IPS DF 6.9 (cell line): ENCODE data around the gene PDZRN4.

ENCODE experiments used
- DNase-seq: peaks from one replicate; pipeline ENCODE4 v3.0.0-alpha.2; 2013; ENCODE audit warnings: low read depth, low spot score
- H3K27ac ChIP-seq: one replicate; pipeline ENCODE4 v1.5.1; 2013; ENCODE audit warnings: low read length, control low read depth
- H3K27me3 ChIP-seq: 2 replicates; pipeline ENCODE4 v1.6.1; 2013; ENCODE audit warnings: mild to moderate bottlenecking, low read length; ENCODE audit not compliant: control insufficient read depth, insufficient read depth
- H3K36me3 ChIP-seq: 2 replicates; pipeline ENCODE4 v1.6.1; 2013; ENCODE audit warnings: low read length; ENCODE audit not compliant: control insufficient read depth, insufficient read depth
- H3K4me1 ChIP-seq: 2 replicates; pipeline ENCODE4 v1.6.1; 2013; ENCODE audit warnings: low read length; ENCODE audit not compliant: control insufficient read depth, insufficient read depth
- H3K4me3 ChIP-seq: 2 replicates; pipeline ENCODE4 v1.5.1; 2013; ENCODE audit warnings: mild to moderate bottlenecking, low read length
- H3K9me3 ChIP-seq: 2 replicates; pipeline ENCODE4 v1.6.1; 2013; ENCODE audit warnings: low read length, inconsistent platforms; ENCODE audit not compliant: control insufficient read depth, insufficient read depth
- WGBS: extraction: QIAGEN DNeasy Blood & Tissue Kit; methylation state at CpG from one replicate; pipeline ENCODE4 v1.1.7; 2013; ENCODE audit warnings: mixed read lengths, missing lambda C conversion rate; ENCODE audit not compliant: insufficient read length, insufficient coverage; 5-methylcytosine and 5-hydroxymethylcytosine counted together

PDZRN4 gene

GRCh38 chr12:41439801-41440200 lies 251.7 kb downstream of the PDZRN4 start:
- DNase-seq = no peak
- H3K4me3 ChIP-seq = no peak overlapping the region
- H3K4me1 ChIP-seq = no peaks in the 10 kb centered on the region
- no peaks in the 10 kb centered on the region for H3K9me3 ChIP-seq
- H3K27me3 ChIP-seq = no peaks in the 10 kb centered on the region
- no peaks in the 10 kb centered on the region for H3K36me3 ChIP-seq
- WGBS = no CpG with 5 or more reads among the region's 2 CpGs
- H3K27ac ChIP-seq = no peak overlapping the region

- Histone ChIP-seq H3K36me3 (no peaks in the 10 kb centered on the region), H3K27me3 (no peaks in the 10 kb centered on the region), H3K9me3 (no peaks in the 10 kb centered on the region), H3K27ac (no peak overlapping the region), H3K4me1 (no peaks in the 10 kb centered on the region), H3K4me3 (no peak overlapping the region)
- no peak for DNase-seq
Measured at GRCh38 chr12:41441180-41441579, 253.1 kb downstream of the PDZRN4 start.

GRCh38 chr12:41442896-41443295 lies 254.8 kb downstream of the PDZRN4 start:
- no peaks in the 10 kb centered on the region for H3K27me3 ChIP-seq
- no peak for DNase-seq
- no peak overlapping the region for H3K27ac ChIP-seq
- no peaks in the 10 kb centered on the region for H3K36me3 ChIP-seq
- no peak overlapping the region for H3K4me3 ChIP-seq
- H3K4me1 ChIP-seq = no peaks in the 10 kb centered on the region
- H3K9me3 ChIP-seq = no peaks in the 10 kb centered on the region

DNA sequence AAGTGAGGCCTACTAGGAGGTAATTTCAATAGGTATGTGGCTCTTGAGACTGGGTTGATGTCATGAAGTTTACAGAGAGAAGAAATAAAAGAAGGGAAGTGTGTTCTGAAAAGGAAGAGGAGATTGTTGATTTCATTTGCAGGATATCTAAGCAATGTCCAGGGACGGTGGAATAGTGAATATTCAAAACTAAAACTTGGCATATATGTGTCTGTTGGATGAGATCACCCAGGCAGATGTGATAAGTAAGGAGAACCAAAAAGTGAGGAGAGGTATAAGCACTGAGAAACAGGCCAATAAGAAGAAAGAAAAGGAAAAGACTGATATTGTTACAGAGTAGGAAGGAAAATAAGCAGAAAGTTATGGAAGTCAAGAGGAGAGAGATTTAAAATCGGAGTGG lies 255.6 kb downstream of the PDZRN4 start:
- H3K36me3 ChIP-seq = no peaks in the 10 kb centered on the region
- H3K9me3 ChIP-seq = no peaks in the 10 kb centered on the region
- no peak overlapping the region for H3K27ac ChIP-seq
- H3K4me1 ChIP-seq = no peaks in the 10 kb centered on the region
- no CpG with 5 or more reads among the region's 2 CpGs for WGBS
- no peak overlapping the region for H3K4me3 ChIP-seq
- no peak for DNase-seq
- H3K27me3 ChIP-seq = no peaks in the 10 kb centered on the region

DNA sequence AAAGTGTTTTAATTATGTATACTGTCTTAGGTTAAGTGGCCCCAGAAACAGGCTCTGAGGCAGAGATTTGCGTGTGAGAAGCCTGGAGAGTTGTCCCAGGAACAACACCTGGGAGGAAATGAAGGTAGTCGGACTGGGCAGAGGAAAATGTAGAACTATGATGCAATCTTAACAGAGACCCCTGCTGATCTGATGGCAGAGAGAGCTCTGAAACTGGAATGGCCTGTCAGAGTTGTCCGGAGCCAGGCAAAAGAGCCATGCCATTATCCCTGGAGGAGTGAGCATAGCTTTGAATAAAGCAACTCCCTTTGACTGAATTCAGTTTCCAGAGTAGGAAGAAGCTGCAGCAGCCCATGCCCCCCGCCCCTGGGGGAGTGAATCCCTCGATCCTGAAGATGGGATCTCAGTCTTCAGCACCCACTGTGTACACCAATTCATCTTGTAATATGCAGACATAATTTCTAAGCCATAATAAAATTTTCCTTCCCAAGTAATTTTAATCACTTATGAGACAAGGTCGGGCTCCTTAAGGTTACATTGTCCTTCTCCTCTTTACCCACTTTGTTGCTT lies 264.8 kb downstream of the PDZRN4 start:
- Histone ChIP-seq H3K4me3 (no peak overlapping the region), H3K9me3 (no peaks in the 10 kb centered on the region), H3K27ac (no peak overlapping the region), H3K27me3 (no peaks in the 10 kb centered on the region), H3K36me3 (no peaks in the 10 kb centered on the region), H3K4me1 (no peaks in the 10 kb centered on the region)
- no CpG with 5 or more reads among the region's 6 CpGs for WGBS
- DNase-seq = no peak

GRCh38 chr12:41453409-41453808 lies 265.3 kb downstream of the PDZRN4 start:
- Histone ChIP-seq H3K4me1 (no peaks in the 10 kb centered on the region), H3K36me3 (no peaks in the 10 kb centered on the region), H3K9me3 (no peaks in the 10 kb centered on the region), H3K27ac (no peak overlapping the region), H3K27me3 (no peaks in the 10 kb centered on the region), H3K4me3 (no peak overlapping the region)
- DNase-seq = no peak
- WGBS = no CpG with 5 or more reads among the region's 4 CpGs

DNA sequence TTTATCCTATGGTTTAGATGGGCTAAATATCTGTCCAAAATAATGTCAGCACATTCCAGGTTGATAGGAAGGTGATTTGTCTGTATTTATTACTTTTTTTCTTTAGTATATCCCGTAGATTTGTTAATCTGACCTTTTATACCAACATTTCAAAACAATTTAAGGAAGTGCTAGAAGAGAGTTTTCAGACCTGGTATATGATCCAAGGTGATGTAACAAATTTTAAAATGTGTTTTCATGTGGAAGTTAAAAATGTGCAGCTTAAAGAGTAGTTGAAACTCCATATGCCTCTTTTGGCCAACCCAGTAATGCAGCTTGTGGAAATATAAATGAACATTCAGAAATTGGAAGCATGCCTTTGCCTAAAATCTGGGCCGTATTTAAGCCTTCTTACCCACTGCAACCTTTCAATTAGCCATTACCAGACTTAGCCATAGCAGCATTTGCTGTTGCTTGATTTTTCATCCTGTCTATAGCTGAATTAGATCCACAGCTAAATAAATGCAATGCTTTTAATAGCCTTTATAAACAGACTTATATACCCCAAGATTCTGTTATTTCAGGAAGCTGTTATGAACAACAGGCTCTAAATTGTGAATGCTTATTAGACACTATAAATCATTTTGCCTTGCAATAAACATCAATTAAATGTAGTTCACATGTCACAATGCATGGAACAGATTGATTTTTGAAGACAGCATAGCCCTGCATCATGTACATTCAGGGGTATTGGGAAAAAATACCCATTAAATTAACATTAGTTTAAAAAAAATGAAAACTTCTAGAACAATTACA lies 271.2 kb downstream of the PDZRN4 start:
- no CpG with 5 or more reads among the region's 2 CpGs for WGBS
- Histone ChIP-seq H3K36me3 (no peaks in the 10 kb centered on the region), H3K27me3 (no peaks in the 10 kb centered on the region), H3K9me3 (no peaks in the 10 kb centered on the region), H3K27ac (no peak overlapping the region), H3K4me1 (no peaks in the 10 kb centered on the region), H3K4me3 (no peak overlapping the region)
- DNase-seq = no peak

GRCh38 chr12:41459906-41460214 lies 271.7 kb downstream of the PDZRN4 start:
- no peaks in the 10 kb centered on the region for H3K36me3 ChIP-seq
- no peaks in the 10 kb centered on the region for H3K27me3 ChIP-seq
- H3K27ac ChIP-seq = no peak overlapping the region
- WGBS = no CpG with 5 or more reads among the region's 1 CpG
- H3K9me3 ChIP-seq = no peaks in the 10 kb centered on the region
- H3K4me3 ChIP-seq = no peak overlapping the region
- H3K4me1 ChIP-seq = no peaks in the 10 kb centered on the region
- DNase-seq = no peak

GRCh38 chr12:41460906-41461305 lies 272.8 kb downstream of the PDZRN4 start:
- H3K4me3 ChIP-seq = no peak overlapping the region
- no peak for DNase-seq
- no peaks in the 10 kb centered on the region for H3K4me1 ChIP-seq
- H3K9me3 ChIP-seq = no peaks in the 10 kb centered on the region
- no CpG with 5 or more reads among the region's 3 CpGs for WGBS
- no peaks in the 10 kb centered on the region for H3K27me3 ChIP-seq
- H3K36me3 ChIP-seq = no peaks in the 10 kb centered on the region
- no peak overlapping the region for H3K27ac ChIP-seq

- H3K4me3 ChIP-seq = no peak overlapping the region
- H3K4me1 ChIP-seq = no peaks in the 10 kb centered on the region
- H3K36me3 ChIP-seq = no peaks in the 10 kb centered on the region
- H3K9me3 ChIP-seq = no peaks in the 10 kb centered on the region
- H3K27me3 ChIP-seq = no peaks in the 10 kb centered on the region
- no peak overlapping the region for H3K27ac ChIP-seq
- DNase-seq = no peak
Measured at GRCh38 chr12:41462312-41462711, 274.2 kb downstream of the PDZRN4 start.

DNA sequence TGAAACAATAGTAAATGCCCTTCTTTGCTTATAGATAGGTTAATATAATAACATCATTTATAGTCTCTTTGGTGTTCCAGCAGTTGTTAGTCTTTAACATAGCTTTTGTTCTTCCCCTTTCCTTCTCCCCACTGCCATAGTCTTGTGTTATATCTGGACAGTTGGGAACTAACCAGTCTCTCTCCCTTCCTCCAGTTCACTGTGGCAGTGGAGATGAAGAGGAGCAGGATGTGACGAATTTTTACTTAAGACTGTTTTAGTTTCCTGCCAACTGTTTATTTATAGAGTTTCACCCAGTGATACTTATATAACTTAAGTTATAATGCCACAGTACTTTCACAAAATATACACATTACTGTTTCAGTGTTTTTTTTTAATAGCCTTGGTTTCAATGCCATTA lies 277.4 kb downstream of the PDZRN4 start:
- H3K4me1 ChIP-seq = no peaks in the 10 kb centered on the region
- H3K27me3 ChIP-seq = no peaks in the 10 kb centered on the region
- no peaks in the 10 kb centered on the region for H3K9me3 ChIP-seq
- H3K4me3 ChIP-seq = no peak overlapping the region
- H3K36me3 ChIP-seq = no peaks in the 10 kb centered on the region
- no peak for DNase-seq
- WGBS = no CpG with 5 or more reads among the region's 1 CpG
- H3K27ac ChIP-seq = no peak overlapping the region
